GM19463 (cell line): ENCODE results near the gene LAMB4.
"Not testable (repeated sequence)": the region's sequence is repeated elsewhere in the genome, so short reads cannot be mapped to it uniquely, and the experiment has no call there.

Experiments
- ATAC-seq: cut with Tn5 transposase; IDR thresholded peaks from one replicate; pipeline ENCODE4 v1.9.1; 2021; ENCODE audit warnings: mild to moderate bottlenecking, moderate library complexity; ENCODE audit not compliant: unreplicated experiment

LAMB4 gene

DNA sequence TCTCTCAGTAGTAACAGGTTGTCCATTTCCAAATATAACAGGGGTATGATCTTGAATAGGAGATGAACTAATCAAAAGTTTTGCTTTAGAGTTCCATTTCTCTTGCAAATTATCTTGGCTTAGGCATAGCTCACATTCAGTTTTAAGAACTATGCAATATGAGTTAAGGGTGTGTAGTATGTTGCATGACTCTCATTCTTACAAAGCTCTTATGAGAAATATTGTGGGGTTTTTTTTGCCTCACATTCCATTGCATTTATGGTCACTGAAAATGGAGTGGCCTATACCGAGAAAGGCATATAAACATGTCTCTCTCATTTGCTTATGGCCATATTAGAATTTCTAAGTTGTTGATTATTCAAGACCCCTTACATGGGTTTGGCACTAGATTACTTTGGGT, 78.7 kb downstream of the LAMB4 start:
- no peak for ATAC-seq

GRCh38 chr7:108049962-108050361, 80.2 kb downstream of the LAMB4 start:
- ATAC-seq, result no peak

GRCh38 chr7:108048422-108048821, 81.7 kb downstream of the LAMB4 start:
- no peak for ATAC-seq

DNA sequence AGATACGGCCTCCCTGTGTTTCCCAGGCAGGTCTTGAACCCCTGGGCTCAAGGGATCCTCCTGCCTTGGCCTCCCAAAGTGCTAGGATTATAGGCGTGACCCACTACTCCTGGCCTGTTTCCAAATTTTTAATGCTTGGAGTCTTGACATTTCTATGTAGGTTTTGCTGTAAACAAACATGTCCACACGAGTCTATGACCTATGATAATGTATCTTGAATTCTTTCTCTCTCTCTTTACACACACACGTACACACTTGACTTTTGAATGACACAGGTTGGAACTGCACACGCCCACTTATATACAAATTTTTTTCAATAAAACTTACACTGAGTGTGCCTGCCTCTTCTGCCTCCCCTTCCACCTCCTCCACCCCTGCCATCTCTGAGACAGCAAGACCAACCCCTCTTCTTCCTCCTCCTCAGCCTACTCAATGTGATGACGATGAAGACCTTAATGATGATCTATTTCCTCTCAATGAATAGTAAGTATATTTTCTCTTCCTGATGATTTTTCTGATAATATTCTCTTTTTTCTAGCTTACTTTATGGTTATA, 83.1 kb downstream of the LAMB4 start:
- no peak for ATAC-seq

- ATAC-seq, result no peak
Measured at GRCh38 chr7:108045669-108046068, 84.5 kb downstream of the LAMB4 start.

GRCh38 chr7:108045154-108045553, 85.0 kb downstream of the LAMB4 start:
- no peak for ATAC-seq

GRCh38 chr7:108044345-108044744, 85.8 kb downstream of the LAMB4 start:
- no peak for ATAC-seq

DNA sequence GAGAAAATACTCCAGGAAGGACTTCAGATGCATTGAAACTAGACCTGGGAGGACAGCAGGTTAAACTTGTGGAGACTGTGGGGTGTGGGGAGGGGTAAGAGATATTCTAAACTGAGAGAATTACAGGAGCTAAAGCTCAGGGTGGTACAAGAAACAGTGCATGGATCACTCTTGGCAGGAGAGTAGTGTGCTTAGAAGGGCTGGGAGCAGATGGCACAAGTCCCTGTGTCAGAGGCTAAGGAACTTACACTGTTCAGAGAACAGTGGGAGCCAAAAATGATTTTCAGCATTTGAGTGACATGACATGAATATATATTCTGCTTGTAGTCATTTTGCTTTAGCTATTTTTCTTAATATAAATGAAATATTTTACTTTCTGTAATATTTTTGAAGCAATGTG, 91.2 kb downstream of the LAMB4 start:
- ATAC-seq, result no peak

- no peak for ATAC-seq
Measured at GRCh38 chr7:108037741-108038140, 92.4 kb downstream of the LAMB4 start.

DNA sequence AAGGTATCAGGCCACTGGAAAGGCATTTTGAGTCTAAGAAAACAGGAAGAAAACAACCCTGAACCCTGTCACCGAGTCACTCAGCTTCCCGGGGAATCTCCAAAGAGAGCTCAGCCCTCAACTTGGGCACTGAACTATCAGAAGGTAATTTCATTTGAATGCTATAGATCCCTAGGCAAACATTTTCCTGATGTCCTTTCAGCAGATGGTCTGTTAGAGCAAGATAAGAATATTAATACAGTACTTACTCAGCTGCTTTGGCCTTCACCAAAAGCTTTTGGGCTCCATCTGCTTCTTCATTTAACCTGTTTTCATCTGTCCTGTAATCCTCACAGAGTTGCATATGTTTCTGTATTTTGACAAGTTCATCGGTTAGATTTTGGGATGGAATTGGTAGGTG, 93.0 kb downstream of the LAMB4 start:
- no peak for ATAC-seq

GRCh38 chr7:108034586-108034985, 95.6 kb downstream of the LAMB4 start:
- ATAC-seq, result no peak

GRCh38 chr7:108033776-108034497, 96.2 kb downstream of the LAMB4 start:
- no peak for ATAC-seq

GRCh38 chr7:108033309-108033708, 96.9 kb downstream of the LAMB4 start:
- ATAC-seq, result not testable (repeated sequence)

- no peak for ATAC-seq
Measured at GRCh38 chr7:108030516-108030915, 99.6 kb downstream of the LAMB4 start.

- no peak for ATAC-seq
Measured at GRCh38 chr7:108029034-108029433, 101.1 kb downstream of the LAMB4 start.

DNA sequence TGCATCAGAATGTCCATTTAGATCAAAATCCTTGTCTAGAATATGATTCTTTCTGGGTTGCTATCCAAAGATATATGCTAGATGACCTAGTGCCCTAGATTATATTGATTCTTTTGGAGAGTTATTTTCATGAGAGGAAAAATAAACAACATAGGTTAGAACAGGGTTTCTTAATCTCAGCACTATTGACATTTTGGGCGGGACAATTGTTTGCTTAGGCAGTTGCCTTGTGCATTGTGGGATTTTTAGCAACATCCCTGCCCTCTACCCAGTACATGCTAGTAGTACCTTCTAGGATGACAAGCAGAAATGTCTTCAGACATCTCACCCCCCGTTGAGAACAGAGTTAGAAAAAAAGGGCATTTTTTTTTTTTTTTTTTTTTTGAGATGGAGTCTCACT, 102.0 kb downstream of the LAMB4 start:
- no peak for ATAC-seq

DNA sequence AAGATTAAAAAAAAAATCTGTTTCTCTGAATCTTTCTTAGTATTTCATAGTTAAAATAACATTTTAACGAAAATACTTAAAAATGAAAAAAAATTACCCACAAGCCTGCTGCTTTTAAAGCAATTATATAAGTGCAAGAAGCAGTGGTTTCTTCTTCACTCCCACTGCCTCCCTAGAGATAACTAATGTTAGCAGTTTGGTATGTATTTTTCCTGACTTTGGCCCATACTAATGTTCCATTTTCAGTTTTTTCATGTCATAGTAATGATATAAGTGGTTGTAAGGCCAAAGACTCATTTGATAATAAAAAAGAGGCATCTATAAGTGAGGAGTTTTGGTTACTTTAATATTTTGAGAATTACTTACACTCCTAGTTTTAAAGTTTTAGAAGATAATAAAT, 102.9 kb downstream of the LAMB4 start:
- ATAC-seq, result no peak

GRCh38 chr7:108026647-108027046, 103.5 kb downstream of the LAMB4 start:
- no peak for ATAC-seq

GRCh38 chr7:108026116-108026515, 104.0 kb downstream of the LAMB4 start:
- ATAC-seq, result no peak

GRCh38 chr7:108024538-108024937, 105.6 kb downstream of the LAMB4 start:
- no peak for ATAC-seq

DNA sequence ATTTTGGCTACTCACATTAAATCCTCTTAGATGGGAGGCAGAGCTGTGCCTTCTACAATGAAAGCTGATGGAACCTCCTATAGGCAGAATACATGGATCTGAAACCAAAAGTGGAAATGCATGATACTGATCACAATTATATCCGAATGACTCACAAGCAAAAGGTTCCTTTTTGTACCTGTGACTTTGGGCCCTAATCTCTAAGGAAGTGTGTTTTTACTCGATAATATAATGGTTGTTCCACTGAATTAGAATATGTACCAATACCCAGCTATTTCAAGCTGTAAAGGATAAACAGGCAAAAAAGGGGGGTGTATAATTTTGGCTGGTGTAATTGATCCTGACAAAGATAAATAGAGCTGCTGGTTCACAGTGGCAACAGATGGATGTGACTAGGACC, 109.6 kb downstream of the LAMB4 start:
- no peak for ATAC-seq

GRCh38 chr7:108018668-108019067, 111.5 kb downstream of the LAMB4 start:
- ATAC-seq, result no peak

- no peak for ATAC-seq
Measured at GRCh38 chr7:108017776-108018151, 112.4 kb downstream of the LAMB4 start.
